GM19395 (cell line): ENCODE results near the gene RAB29.
A peak's percentile ranks its signal among the peaks of the same experiment; 100 is the strongest.
"Not testable (repeated sequence)": the region's sequence is repeated elsewhere in the genome, so short reads cannot be mapped to it uniquely, and the experiment has no call there.

Experiments used
- ATAC-seq: cut with Tn5 transposase; IDR thresholded peaks from one replicate; pipeline ENCODE4 v1.9.1; 2021; ENCODE audit warnings: mild to moderate bottlenecking, moderate library complexity; ENCODE audit not compliant: unreplicated experiment

The RAB29 gene

GRCh38 chr1:205775015-205775716 lies at the start of gene RAB29:
TSS of gene RAB29 (minus strand) at chr1:205775482. CDS start at chr1:205774956, 526 bp downstream.
- peak; percentile 80 for ATAC-seq

- no peak for ATAC-seq
Observed at GRCh38 chr1:205824180-205824579, 48.9 kb upstream of the RAB29 start.

GRCh38 chr1:205823260-205823659 lies 48.0 kb upstream of the RAB29 start:
- not testable (repeated sequence) for ATAC-seq

- ATAC-seq = no peak
Observed at GRCh38 chr1:205822397-205822796, 47.1 kb upstream of the RAB29 start.

GRCh38 chr1:205817988-205818387 lies 42.7 kb upstream of the RAB29 start:
- no peak for ATAC-seq

GRCh38 chr1:205817364-205817763 lies 42.1 kb upstream of the RAB29 start:
- no peak for ATAC-seq

- no peak for ATAC-seq
Observed at GRCh38 chr1:205813755-205814058, 38.4 kb upstream of the RAB29 start.

GRCh38 chr1:205812878-205813754 lies 37.8 kb upstream of the RAB29 start, which contains the start of gene SLC41A1:
TSS of gene SLC41A1 (minus strand) at chr1:205813198. CDS start at chr1:205810441, 2,757 bp downstream.
- ATAC-seq = peak; percentile 85

GRCh38 chr1:205812271-205812877 lies 37.1 kb upstream of the RAB29 start:
- peak; percentile 26 for ATAC-seq

GRCh38 chr1:205811660-205812059 lies 36.4 kb upstream of the RAB29 start:
- ATAC-seq = no peak

GRCh38 chr1:205810448-205811157 lies 35.3 kb upstream of the RAB29 start:
- ATAC-seq = no peak

- no peak for ATAC-seq
Observed at GRCh38 chr1:205809942-205810345, 34.7 kb upstream of the RAB29 start.

GRCh38 chr1:205809469-205809868 lies 34.2 kb upstream of the RAB29 start:
- no peak for ATAC-seq

GRCh38 chr1:205805082-205805711 lies 29.9 kb upstream of the RAB29 start:
- no peak for ATAC-seq

GRCh38 chr1:205804605-205805004 lies 29.3 kb upstream of the RAB29 start:
- ATAC-seq = no peak

GRCh38 chr1:205803986-205804385 lies 28.7 kb upstream of the RAB29 start:
- no peak for ATAC-seq

GRCh38 chr1:205802060-205802459 lies 26.8 kb upstream of the RAB29 start:
- no peak for ATAC-seq

GRCh38 chr1:205800981-205801703 lies 25.9 kb upstream of the RAB29 start:
- ATAC-seq = no peak

GRCh38 chr1:205800427-205800826 lies 25.1 kb upstream of the RAB29 start:
- ATAC-seq = no peak

GRCh38 chr1:205798577-205798976 lies 23.3 kb upstream of the RAB29 start:
- ATAC-seq = no peak
